GM23338 (cell line): Measurements from ENCODE around the gene LCE7A. TPM values are rescaled to one million over a fixed set of nuclear protein-coding genes. Genes with fewer than 3 reads are reported as not detected.

Experiments used
- ATAC-seq: fragments of 200-7000 bp; cut with Tn5 transposase; 3 replicates; pipeline ENCODE4 v1.9.1; 2020
- DNase-seq: peaks from one replicate; pipeline ENCODE4 v3.0.0-alpha.2; 2015; ENCODE audit warnings: low spot score
- H2AFZ ChIP-seq: fragments of 200-600 bp; sonication (generic); 2 replicates; pipeline ENCODE4 v1.8.0; 2016; ENCODE audit warnings: antibody characterized with exemption, mild to moderate bottlenecking, moderate library complexity
- H3F3A ChIP-seq: fragments of 200-600 bp; sonication (generic); replicated peaks from 2 replicates; pipeline ENCODE4 v1.8.0; 2017; ENCODE audit warnings: antibody characterized with exemption, mixed run types, low read depth
- H3K27ac ChIP-seq: fragments of 200-600 bp; sonication (generic); 2 replicates; pipeline ENCODE4 v1.6.1; 2016; ENCODE audit warnings: low read depth
- H3K27me3 ChIP-seq: fragments of 200-600 bp; sonication (generic); 2 replicates; pipeline ENCODE4 v1.8.0; 2016; ENCODE audit warnings: mild to moderate bottlenecking, mixed run types, moderate library complexity; ENCODE audit not compliant: insufficient read depth
- H3K36me3 ChIP-seq: fragments of 200-600 bp; sonication (generic); 2 replicates; pipeline ENCODE4 v1.8.0; 2016; ENCODE audit warnings: mild to moderate bottlenecking; ENCODE audit not compliant: insufficient read depth
- H3K4me1 ChIP-seq: fragments of 200-600 bp; sonication (generic); 2 replicates; pipeline ENCODE4 v1.8.0; 2016; ENCODE audit warnings: mild to moderate bottlenecking, moderate library complexity; ENCODE audit not compliant: insufficient read depth
- H3K4me2 ChIP-seq: fragments of 200-600 bp; sonication (generic); 2 replicates; pipeline ENCODE4 v1.7.1; 2017; ENCODE audit warnings: mixed run types
- H3K4me3 ChIP-seq: fragments of 200-600 bp; sonication (generic); 2 replicates; pipeline ENCODE4 v1.6.1; 2016; ENCODE audit warnings: mixed run types
- H3K79me2 ChIP-seq: fragments of 200-600 bp; sonication (generic); replicated peaks from 2 replicates; pipeline ENCODE4 v1.8.0; 2017; ENCODE audit warnings: mild to moderate bottlenecking; ENCODE audit not compliant: insufficient read depth
- H3K9me2 ChIP-seq: fragments of 200-600 bp; sonication (generic); 2 replicates; pipeline ENCODE4 v1.8.0; 2017; ENCODE audit not compliant: insufficient read depth
- H4K20me1 ChIP-seq: fragments of 200-600 bp; sonication (generic); replicated peaks from 2 replicates; pipeline ENCODE4 v1.8.0; 2017; ENCODE audit warnings: mild to moderate bottlenecking; ENCODE audit not compliant: insufficient read depth
- H3K27ac Mint-ChIP-seq: 2 replicates; pipeline ENCODE4 v1.8.0; 2020; ENCODE audit warnings: inconsistent platforms, mild to moderate bottlenecking, moderate library complexity, mixed read lengths
- H3K27me3 Mint-ChIP-seq: 3 replicates; pipeline ENCODE4 v1.8.0; 2022; ENCODE audit warnings: low read depth, mild to moderate bottlenecking, moderate library complexity, mixed read lengths, inconsistent platforms; ENCODE audit not compliant: insufficient read depth, poor library complexity
- H3K36me3 Mint-ChIP-seq: 3 replicates; pipeline ENCODE4 v1.8.0; 2021; ENCODE audit warnings: low read depth, mild to moderate bottlenecking, inconsistent platforms, moderate library complexity, mixed read lengths
- H3K4me1 Mint-ChIP-seq: 3 replicates; pipeline ENCODE4 v1.8.0; 2020; ENCODE audit warnings: mild to moderate bottlenecking, inconsistent platforms, mixed read lengths
- H3K4me3 Mint-ChIP-seq: 3 replicates; pipeline ENCODE4 v1.8.0; 2021; ENCODE audit warnings: moderate library complexity, mild to moderate bottlenecking, inconsistent platforms, mixed read lengths
- H3K9me3 Mint-ChIP-seq: 3 replicates; pipeline ENCODE4 v1.8.0; 2020; ENCODE audit warnings: moderate library complexity, mild to moderate bottlenecking, inconsistent platforms, mixed read lengths
- CREB1 ChIP-seq: fragments of 250-450 bp; sonication (Bioruptor Pico); IDR thresholded peaks from 2 replicates; pipeline ENCODE4 v1.5.0; 2020; ENCODE audit warnings: low read depth, mild to moderate bottlenecking, moderate library complexity
- ETS1 ChIP-seq: IDR thresholded peaks from 2 replicates; pipeline ENCODE4 v1.6.1; 2016; ENCODE audit warnings: antibody characterized with exemption
- EZH2 ChIP-seq: fragments of 200-600 bp; sonication (generic); IDR thresholded peaks from one replicate; pipeline ENCODE4 v1.8.0; 2017; ENCODE audit warnings: antibody characterized with exemption, mild to moderate bottlenecking, low read depth; ENCODE audit not compliant: unreplicated experiment
- JUNB ChIP-seq: IDR thresholded peaks from one replicate; pipeline ENCODE4 v1.6.1; 2016; ENCODE audit warnings: antibody characterized with exemption; ENCODE audit not compliant: unreplicated experiment
- NANOG ChIP-seq: IDR thresholded peaks from 2 replicates; pipeline ENCODE4 v1.6.1; 2016; ENCODE audit warnings: antibody characterized with exemption, borderline replicate concordance
- POLR2AphosphoS5 ChIP-seq: IDR thresholded peaks from 2 replicates; pipeline ENCODE4 v1.6.1; 2016; ENCODE audit warnings: antibody characterized with exemption, low read depth
- STAT1 ChIP-seq: IDR thresholded peaks from one replicate; pipeline ENCODE4 v1.6.1; 2016; ENCODE audit warnings: antibody characterized with exemption; ENCODE audit not compliant: unreplicated experiment
- ZNF331 ChIP-seq: fragments of 250-450 bp; sonication (Bioruptor Pico); IDR thresholded peaks from 2 replicates; pipeline ENCODE4 v1.5.0; 2020; ENCODE audit warnings: low read depth, mild to moderate bottlenecking, moderate library complexity
- ZNF462 ChIP-seq: fragments of 250-450 bp; sonication (Bioruptor Pico); IDR thresholded peaks from 2 replicates; pipeline ENCODE4 v1.5.0; 2020; ENCODE audit warnings: mild to moderate bottlenecking, moderate library complexity
- polyA plus RNA-seq: library from polyadenylated mRNA; unstranded; fragments of >200 nt; fragmentation: Nextera tagmentation; extraction: Ambion mirVana; gene quantifications from 2 replicates; pipeline ENCODE4 v1.2.1, GENCODE V29; 2016
- total RNA-seq: library from RNA; depleted of rRNA; stranded (reverse); fragments of >200 nt; shearing (Covaris generic); gene quantifications from 2 replicates; pipeline ENCODE4 v1.2.3, GENCODE V29; 2014
- TF ChIP-seq, protein P1 (sequence below), 2 experiments: fragments of 200-600 bp in 1 of 2; sonication (generic) in 1 of 2; conservative IDR thresholded peaks; 2 replicates each; pipeline versions ENCODE4 v1.5.1 to v1.6.1; 2016 to 2017; ENCODE audit warnings: antibody characterized with exemption in 2 of 2, low read depth in 2 of 2, mild to moderate bottlenecking in 2 of 2, moderate library complexity in 1 of 2

Gene LCE7A
- total and polyA plus RNA-seq, 2 experiments from 2014 or later: not detected

- no peak for TF ChIP-seq ZNF462 (CRISPR knock-in tag)
- TF ChIP-seq CREB1 (CRISPR knock-in tag): no peak
- no peak for TF ChIP-seq ZNF331 (CRISPR knock-in tag)
- no peak for TF ChIP-seq JUNB
- TF ChIP-seq, protein P1, sequence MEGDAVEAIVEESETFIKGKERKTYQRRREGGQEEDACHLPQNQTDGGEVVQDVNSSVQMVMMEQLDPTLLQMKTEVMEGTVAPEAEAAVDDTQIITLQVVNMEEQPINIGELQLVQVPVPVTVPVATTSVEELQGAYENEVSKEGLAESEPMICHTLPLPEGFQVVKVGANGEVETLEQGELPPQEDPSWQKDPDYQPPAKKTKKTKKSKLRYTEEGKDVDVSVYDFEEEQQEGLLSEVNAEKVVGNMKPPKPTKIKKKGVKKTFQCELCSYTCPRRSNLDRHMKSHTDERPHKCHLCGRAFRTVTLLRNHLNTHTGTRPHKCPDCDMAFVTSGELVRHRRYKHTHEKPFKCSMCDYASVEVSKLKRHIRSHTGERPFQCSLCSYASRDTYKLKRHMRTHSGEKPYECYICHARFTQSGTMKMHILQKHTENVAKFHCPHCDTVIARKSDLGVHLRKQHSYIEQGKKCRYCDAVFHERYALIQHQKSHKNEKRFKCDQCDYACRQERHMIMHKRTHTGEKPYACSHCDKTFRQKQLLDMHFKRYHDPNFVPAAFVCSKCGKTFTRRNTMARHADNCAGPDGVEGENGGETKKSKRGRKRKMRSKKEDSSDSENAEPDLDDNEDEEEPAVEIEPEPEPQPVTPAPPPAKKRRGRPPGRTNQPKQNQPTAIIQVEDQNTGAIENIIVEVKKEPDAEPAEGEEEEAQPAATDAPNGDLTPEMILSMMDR (conservative IDR thresholded peaks at IDR 0.05; ENCODE audit: low read depth in 2 of 2): no peak
- no peak for TF ChIP-seq POLR2AphosphoS5
- TF ChIP-seq EZH2: no peak
- no peak for TF ChIP-seq STAT1
- no peak for TF ChIP-seq NANOG
Measured at GRCh38 chr1:152858062-152858461, 1.7 kb upstream of the LCE7A start (continued).

DNA sequence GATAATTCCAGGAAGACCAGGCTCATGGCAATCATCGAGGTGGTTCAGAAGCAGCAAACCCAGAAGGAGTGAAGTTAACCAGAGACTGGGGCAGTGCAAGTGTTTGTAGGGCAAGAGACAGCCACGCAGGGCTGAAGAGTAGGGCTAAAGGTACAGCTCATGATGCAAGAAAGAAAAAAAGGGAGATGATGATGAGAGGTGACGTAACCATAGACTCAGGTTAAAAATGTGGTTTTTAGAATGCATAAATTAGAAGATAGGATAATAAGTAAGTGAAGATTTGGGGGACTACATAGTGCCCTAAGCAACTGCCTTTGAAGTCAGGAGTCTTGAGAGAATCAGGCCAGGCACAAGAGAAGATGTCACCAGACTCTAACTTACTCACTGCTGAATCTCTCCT is 333 bp downstream of the LCE7A start:
- Histone ChIP-seq H3F3A (no peaks in the 10 kb centered on the region), H3K27ac (no peak overlapping the region), H3K4me3 (no peak overlapping the region), H4K20me1 (no peaks in the 10 kb centered on the region), H3K9me2 (peaks cover 16% of the 10 kb centered on the region), H3K4me1 (no peaks in the 10 kb centered on the region), H3K27me3 (no peaks in the 10 kb centered on the region), H3K79me2 (no peaks in the 10 kb centered on the region), H3K4me2 (no peak overlapping the region), H3K36me3 (no peaks in the 10 kb centered on the region), H2AFZ (no peak overlapping the region)
- no peak for DNase-seq
- peaks cover 3% of the 10 kb centered on the region; the same call in 1 of the 3 replicates for H3K4me1 Mint-ChIP-seq
- no peak for ATAC-seq
- H3K27ac Mint-ChIP-seq: no peak overlapping the region
- H3K36me3 Mint-ChIP-seq: no peaks in the 10 kb centered on the region
- TF ChIP-seq STAT1 (no peak), EZH2 (no peak), ZNF331 (CRISPR knock-in tag) (no peak), ETS1 (no peak), POLR2AphosphoS5 (no peak), NANOG (no peak), CREB1 (CRISPR knock-in tag) (no peak)
- no peaks in the 10 kb centered on the region for H3K27me3 Mint-ChIP-seq
- H3K4me3 Mint-ChIP-seq: no peak overlapping the region
- no peaks in the 10 kb centered on the region for H3K9me3 Mint-ChIP-seq
